ENCODE data around the gene TESK2. TPM values are rescaled to one million over a fixed set of nuclear protein-coding genes. Genes with fewer than 3 reads are reported as not detected.

TESK2 gene
- total and polyA plus RNA-seq, 11 donors = 0.50 to 4.7 (median 1.5) TPM

DNA sequence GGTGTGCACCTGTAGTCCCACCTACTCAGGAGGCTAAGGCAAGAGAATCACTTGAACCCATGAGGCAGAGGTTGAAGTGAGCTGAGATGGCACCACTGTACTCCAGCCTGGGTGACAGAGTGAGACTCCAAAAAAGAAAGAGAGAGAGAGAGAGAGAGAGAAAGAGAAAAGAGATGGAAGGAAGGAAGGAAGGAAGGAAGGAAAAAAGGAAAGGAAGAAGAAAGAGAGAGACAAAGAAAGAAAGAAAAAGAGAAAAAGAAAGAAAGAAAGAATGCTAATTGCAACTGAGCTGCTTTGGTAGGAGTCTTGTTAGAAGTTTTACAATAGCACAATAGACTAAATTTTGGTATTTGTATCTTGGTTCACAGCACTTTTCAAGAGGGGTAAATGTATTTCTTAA, 25.7 kb downstream of the TESK2 start:
- Histone ChIP-seq H3K27ac (no peak overlapping the region), H3K36me3 (no peaks in the 10 kb centered on the region), H3K27me3 (no peaks in the 10 kb centered on the region), H3K4me1 (no peaks in the 10 kb centered on the region), H3K4me3 (no peak overlapping the region), H3K9me3 (no peaks in the 10 kb centered on the region)
- TF ChIP-seq POLR2A (IDR thresholded peaks at IDR 0.05) = no peak
- TF ChIP-seq, protein P1, sequence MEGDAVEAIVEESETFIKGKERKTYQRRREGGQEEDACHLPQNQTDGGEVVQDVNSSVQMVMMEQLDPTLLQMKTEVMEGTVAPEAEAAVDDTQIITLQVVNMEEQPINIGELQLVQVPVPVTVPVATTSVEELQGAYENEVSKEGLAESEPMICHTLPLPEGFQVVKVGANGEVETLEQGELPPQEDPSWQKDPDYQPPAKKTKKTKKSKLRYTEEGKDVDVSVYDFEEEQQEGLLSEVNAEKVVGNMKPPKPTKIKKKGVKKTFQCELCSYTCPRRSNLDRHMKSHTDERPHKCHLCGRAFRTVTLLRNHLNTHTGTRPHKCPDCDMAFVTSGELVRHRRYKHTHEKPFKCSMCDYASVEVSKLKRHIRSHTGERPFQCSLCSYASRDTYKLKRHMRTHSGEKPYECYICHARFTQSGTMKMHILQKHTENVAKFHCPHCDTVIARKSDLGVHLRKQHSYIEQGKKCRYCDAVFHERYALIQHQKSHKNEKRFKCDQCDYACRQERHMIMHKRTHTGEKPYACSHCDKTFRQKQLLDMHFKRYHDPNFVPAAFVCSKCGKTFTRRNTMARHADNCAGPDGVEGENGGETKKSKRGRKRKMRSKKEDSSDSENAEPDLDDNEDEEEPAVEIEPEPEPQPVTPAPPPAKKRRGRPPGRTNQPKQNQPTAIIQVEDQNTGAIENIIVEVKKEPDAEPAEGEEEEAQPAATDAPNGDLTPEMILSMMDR (IDR thresholded peaks at IDR 0.05) = no peak
- intact Hi-C loops (cut with DNase I) = no loop called here
- no peak for ATAC-seq
- DNase-seq = no peak

DNA sequence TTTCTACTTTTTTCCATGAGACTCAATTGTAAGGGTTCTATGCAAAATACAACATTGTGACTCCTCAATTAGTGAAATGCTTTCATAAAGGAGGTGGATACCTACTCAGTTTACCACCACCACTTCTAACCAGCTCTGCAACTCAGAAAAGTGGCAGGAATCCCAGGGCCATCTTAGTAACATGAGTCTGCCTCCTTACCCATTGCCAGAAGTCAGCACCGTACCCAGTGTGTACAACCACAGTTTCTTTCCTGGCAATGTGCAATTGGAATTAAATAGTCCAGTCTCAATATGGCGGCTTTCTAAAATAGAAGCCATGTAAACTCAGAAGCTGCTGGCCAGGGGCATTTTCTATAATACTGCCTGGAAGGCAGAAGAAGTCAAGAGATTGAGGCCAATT, 32.1 kb downstream of the TESK2 start:
- peaks cover 0 to 5% (median 0%) of the 10 kb centered on the region in 9 donors for H3K36me3 ChIP-seq
- DNase-seq (no peak), ATAC-seq (no peak)
- no peak overlapping the region for H3K4me3 ChIP-seq
- no peaks in the 10 kb centered on the region for H3K4me1 ChIP-seq
- 92 to 100% (median 97%) methylated on average over 2 of the region's 2 CpGs for WGBS, 4 donors
- H3K27me3 ChIP-seq = no peaks in the 10 kb centered on the region
- H3K27ac ChIP-seq = no peak overlapping the region
- TF ChIP-seq, protein P1 (IDR thresholded peaks at IDR 0.05) = no peak
- TF ChIP-seq POLR2A (IDR thresholded peaks at IDR 0.05) = no peak
- intact Hi-C loops (cut with DNase I) = no loop called here
- H3K9me3 ChIP-seq = no peaks in the 10 kb centered on the region

DNA sequence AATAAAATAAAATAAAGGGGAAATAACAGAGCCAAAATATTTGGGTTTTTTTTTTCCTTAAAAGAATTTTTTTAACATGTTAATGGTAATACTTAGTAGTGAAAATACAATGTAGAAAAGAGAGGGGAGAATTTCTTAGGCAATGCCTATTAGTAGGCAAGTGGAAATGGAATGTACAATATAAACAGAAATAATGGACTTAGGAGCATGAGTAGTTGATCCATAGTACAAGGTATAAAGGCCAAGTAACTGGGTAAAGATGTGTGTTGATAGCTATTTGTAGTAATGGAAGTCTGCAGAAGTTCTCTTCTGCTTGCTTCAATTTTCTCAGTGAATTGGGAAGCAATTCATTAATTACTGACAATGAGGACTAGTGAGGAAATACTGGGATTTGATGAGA, 34.4 kb downstream of the TESK2 start:
- H3K4me3 ChIP-seq = no peak overlapping the region
- ATAC-seq (no peak), DNase-seq (no peak)
- H3K36me3 ChIP-seq = peaks cover 0 to 5% (median 0%) of the 10 kb centered on the region in 9 donors
- TF ChIP-seq POLR2A (IDR thresholded peaks at IDR 0.05) = no peak
- TF ChIP-seq, protein P1 (IDR thresholded peaks at IDR 0.05) = no peak
- no peaks in the 10 kb centered on the region for H3K27me3 ChIP-seq
- no peaks in the 10 kb centered on the region for H3K4me1 ChIP-seq
- intact Hi-C loops (cut with DNase I) = no loop called here
- no peaks in the 10 kb centered on the region for H3K9me3 ChIP-seq
- no peak overlapping the region for H3K27ac ChIP-seq

DNA sequence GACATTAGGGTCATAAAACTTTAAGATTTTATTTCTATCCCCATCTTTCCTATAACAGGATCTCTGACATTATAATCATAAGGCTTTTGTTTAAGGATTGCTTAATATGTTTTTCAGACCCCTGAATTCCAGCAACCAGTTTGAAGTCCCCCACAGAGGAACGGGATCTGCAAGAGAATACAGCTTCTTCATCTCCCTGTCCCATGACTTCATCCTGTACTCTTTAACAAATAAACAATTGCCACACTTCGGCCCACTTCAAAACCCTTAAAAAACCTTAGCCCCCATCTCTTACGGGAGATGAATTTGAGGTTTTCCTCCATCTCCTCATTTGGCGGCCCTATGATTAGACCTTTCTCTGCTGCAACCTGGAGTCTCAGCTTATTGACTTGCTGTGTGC, 35.8 kb downstream of the TESK2 start:
- no peaks in the 10 kb centered on the region for H3K4me1 ChIP-seq
- ATAC-seq = no peak
- 91 to 96% (median 92%) methylated on average over 4 of the region's 4 CpGs for WGBS, 4 donors
- peaks cover 0 to 5% (median 0%) of the 10 kb centered on the region in 9 donors for H3K36me3 ChIP-seq
- no peak for TF ChIP-seq POLR2A (IDR thresholded peaks at IDR 0.05)
- TF ChIP-seq, protein P1 (IDR thresholded peaks at IDR 0.05) = no peak
- intact Hi-C loops (cut with DNase I) = no loop called here
- no peak overlapping the region for H3K27ac ChIP-seq
- no peaks in the 10 kb centered on the region for H3K9me3 ChIP-seq
- H3K4me3 ChIP-seq = no peak overlapping the region
- no peak for DNase-seq
- H3K27me3 ChIP-seq = no peaks in the 10 kb centered on the region

All from heart left ventricle (tissue), 16 donors.